Astrocyte (in vitro differentiated cells and primary cell): ENCODE results near the gene FAM120AOS.

Experiments used
- CTCF ChIP-seq: IDR thresholded peaks from 2 replicates; pipeline ENCODE4 v1.5.1; 2011; ENCODE audit warnings: low read depth, mild to moderate bottlenecking, inconsistent platforms, low read length, moderate library complexity; ENCODE audit not compliant: insufficient read depth
- EZH2 ChIP-seq: IDR thresholded peaks from 2 replicates; pipeline ENCODE4 v1.6.1; 2012; ENCODE audit warnings: mild to moderate bottlenecking, low read length, inconsistent platforms; ENCODE audit not compliant: insufficient read depth

- TF ChIP-seq CTCF (no peak), EZH2 (no peak)
Observed at GRCh38 chr9:93431539-93432105, 21.8 kb downstream of the FAM120AOS start.
